Ramos (cell line): ENCODE measurements around the gene HES6.
"Not testable (repeated sequence)": the region's sequence is repeated elsewhere in the genome, so short reads cannot be mapped to it uniquely, and the experiment has no call there.

Experiments used
- in situ Hi-C: fragments of 300-500 bp; cut with MboI; formaldehyde crosslinking; loops from one replicate; pipeline ENCODE4 v1.14.3; 2022; ENCODE audit warnings: low sequenced_read_pairs; ENCODE audit not compliant: unreplicated experiment

The HES6 gene

GRCh38 chr2:238274152-238274865 is 34.5 kb upstream of the HES6 start:
- in situ Hi-C loops = no loop called here

DNA sequence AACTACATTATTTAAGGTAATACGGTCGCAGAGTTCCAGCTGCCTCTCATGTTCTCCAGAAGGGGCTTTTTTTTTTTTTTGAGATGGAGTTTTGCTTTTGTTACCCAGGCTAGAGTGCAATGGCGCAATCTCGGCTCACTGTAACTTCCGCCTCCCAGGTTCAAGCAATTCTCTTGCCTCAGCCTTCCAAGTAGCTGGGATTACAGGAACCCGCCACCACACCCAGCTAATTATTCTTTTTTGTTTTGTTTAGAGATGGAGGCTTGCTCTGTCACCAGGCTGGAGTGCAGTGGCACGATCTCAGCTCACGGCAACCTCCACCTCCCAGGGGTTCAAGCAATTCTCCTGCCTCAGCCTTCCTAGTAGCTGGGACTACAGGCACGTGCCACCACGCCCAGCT is 33.6 kb upstream of the HES6 start:
- in situ Hi-C loops = not testable (repeated sequence)

DNA sequence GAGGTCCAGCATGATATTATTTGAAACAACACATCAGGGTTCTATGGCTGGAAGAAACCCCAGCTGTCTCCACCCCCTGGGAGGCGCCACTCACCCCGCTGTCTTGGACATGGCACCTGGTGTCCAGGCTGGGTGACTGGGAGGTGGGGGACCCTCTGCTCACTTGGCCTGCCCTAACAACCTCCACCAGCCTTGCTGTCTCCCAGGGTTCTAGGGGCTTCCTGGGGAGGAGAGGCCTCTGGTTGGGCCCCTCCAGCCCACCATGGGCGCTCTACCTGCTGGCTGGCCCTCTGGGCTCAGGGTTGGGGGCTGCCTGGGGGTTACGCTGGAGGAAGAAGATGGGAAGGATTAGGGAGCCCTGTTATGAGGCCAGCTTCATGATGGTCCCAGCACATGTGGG is 32.3 kb upstream of the HES6 start:
- in situ Hi-C loops = no loop called here

GRCh38 chr2:238271686-238272085 is 31.8 kb upstream of the HES6 start:
- in situ Hi-C loops = not testable (repeated sequence)

- in situ Hi-C loops = no loop called here
Observed at GRCh38 chr2:238271061-238271554, 31.3 kb upstream of the HES6 start.

- in situ Hi-C loops = no loop called here
Observed at GRCh38 chr2:238270606-238271005, 30.8 kb upstream of the HES6 start.

DNA sequence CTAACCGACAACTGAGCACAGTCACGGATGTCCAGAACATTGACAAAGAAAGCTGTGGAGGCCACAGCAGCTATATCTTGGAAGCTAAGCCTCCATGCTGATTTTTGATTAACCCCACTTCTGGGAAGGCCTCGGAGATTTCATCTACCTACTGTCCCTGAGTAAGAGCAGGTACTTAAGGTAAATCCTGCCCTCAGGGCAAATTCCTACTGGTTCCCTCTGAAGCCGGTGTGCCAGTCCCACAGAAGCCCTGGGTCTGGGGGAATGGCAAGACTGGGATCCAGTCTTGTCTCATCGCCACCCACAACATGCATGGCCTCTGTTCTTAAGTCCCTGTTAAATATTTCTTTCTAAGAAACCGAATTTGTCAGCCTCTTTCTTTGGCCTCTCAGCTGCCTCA is 29.9 kb upstream of the HES6 start:
- in situ Hi-C loops = no loop called here

DNA sequence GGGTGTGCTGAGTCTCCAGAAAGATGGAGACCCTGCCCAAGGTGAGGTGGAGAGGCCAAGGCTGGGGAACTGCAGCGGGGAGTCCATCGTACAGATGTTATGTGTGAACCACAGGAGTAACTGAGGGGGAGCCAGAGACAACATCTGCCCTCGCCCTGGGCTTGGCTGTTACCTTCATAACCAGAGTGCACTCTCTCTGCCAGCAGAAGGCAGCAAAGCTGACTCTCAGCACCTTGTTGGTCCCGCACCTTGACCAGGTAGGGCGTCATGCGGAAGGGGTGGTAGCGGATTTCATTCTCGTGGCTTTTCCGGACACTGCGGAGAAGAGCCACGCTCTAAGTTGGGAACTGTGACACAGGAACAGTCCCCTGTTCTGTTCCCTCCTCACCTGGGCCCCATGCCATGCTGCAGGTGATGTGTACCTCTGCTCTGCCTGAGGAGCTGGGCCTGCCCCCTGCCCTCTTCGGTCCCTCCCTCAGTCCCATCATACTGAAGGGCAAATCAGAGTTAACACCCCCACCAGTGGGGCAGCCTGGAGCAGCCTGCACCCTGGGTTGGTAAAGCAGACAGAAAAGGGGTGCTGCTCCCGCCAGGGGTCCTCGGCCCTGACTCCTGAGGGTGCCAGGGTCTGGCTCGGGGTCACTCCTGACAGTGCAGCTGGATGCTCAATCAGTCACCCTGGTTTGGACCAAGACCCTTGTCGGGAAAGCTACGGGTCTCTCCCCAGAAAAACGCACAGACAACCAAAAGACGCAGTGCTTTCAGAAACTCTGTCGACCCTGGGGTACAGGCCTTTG is 28.2 kb upstream of the HES6 start:
- in situ Hi-C loops = no loop called here

- in situ Hi-C loops = no loop called here
Observed at GRCh38 chr2:238267341-238267710, 27.5 kb upstream of the HES6 start.

DNA sequence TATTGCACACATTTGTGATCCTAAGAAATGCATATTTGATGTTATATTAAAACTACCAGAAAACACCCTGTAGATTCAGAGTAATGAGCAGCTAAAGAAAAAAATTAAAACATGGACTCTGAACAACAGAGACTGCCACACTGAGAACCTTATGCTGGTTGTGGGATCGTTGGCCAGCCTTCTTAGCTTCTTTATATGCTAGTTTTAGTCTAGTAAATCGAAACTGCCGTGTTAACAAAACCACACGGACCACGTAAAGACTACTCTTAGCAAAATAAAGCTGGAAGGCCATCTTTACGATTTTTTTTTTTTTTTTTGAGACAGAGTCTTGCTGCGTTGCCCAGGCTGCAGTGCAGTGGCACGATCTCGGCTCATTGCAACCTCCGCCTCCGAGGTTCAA is 25.8 kb upstream of the HES6 start:
- in situ Hi-C loops = no loop called here

DNA sequence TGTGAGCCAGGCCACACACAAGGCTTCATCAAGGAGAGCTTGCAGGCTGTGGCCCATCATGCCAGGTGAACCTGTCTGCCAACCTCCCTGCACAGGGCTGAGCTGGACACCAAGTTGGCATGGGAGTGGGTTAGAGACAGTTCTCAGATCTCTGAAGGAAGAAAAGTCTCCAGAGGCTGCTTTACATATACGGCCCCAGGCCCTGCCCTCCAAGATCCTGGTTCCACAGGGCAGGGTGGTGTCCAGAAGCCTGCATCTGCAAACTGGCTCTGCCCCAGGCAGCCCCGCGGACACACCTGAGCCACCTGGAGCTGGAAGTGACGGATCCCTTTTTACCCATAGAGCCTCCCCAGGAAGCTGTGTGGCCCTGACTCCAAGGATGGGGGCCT is 24.2 kb upstream of the HES6 start:
- in situ Hi-C loops = no loop called here

DNA sequence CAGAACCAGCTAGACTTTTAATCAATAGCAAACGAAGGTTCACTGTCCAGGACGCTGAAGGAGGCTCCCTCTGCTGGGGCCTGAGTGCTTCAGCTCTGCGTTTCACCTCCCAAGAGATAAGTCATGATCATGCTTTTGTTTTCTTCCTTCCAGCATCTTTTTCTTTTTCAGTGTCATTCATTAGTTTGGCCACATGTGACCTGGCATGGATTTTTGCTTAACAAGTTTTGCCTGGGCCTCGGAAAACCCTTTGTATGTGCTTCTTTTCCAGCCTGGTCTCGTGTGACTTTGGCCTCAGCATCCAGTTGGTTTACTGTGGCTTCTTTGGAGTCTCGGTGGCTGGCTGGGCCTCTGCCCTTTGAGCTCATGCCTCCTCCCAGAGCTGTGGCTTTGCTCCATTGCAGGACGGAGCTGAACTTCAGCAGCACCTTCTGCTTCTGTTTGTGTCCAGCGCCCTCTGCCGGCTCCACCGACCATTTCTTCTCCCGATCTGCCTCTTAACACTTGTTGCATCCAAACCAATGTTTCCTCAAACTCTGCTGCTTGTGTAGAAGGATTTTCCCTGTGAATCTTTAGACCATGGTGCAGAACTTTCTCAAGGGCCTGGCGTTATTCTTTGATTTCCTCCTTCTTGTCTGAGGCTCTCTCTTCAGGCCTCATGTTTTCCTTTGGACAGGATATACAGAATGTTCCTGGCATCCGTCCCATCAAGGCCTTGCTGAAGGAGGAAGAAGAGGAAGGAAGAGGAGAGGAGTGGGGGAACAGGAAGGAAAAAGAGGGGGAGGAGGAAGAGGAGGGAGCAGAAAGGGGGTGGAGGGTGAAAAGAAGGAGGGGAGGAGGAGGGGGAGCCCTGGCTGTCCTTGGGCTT is 23.6 kb upstream of the HES6 start:
- in situ Hi-C loops = no loop called here

- in situ Hi-C loops = no loop called here
Observed at GRCh38 chr2:238262496-238263122, 22.8 kb upstream of the HES6 start.

DNA sequence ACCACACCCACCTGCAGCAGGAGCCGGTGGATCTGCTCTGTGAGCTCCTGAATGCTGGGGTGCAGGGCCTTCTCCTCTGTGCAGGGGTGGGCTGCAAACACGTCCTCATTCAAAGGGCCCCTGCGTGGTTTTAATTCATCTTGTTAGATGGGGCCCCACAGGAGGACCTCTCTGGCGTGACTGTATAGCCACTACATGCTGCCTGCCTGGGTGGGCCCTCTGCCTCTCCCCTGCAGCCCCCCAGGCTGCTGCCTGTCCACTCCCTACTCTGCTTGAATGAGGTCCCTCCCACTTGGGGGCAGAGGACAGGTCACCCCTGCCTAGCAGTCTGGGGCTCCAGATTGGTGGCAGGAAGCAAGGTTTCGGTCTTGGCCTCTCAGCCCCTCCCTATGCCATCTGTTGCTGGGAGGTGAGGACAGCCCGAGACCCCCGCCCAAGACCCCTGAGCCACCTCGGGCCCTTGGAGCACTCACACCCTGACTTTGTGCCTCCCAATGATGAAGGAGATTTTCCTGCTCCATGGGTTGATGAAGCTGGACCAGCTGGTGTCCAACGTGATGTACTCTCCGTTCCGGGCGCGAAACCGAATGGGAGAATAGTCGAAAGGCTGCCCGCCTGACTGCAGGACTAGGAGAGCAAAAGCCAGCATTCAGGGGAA is 22.0 kb upstream of the HES6 start:
- in situ Hi-C loops = no loop called here

DNA sequence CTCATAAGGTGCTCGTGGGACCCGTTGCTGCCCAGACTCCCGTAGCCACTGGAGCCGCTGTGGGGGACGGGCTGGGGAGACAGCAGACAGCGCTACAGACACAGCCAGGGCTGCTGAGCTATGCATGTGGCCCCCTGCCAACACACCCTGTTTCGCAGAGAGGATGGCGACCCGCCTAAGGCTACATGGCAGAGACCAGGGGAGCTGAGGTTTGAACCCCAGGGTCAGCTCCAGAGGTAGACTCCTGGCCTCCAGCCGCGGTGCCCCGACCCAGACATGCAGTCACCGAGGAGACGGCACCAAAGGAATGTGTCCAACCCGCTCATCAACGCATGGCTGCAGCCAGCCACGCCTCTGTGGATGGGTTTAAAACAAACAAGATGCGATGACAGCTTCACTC is 21.0 kb upstream of the HES6 start:
- in situ Hi-C loops = no loop called here

DNA sequence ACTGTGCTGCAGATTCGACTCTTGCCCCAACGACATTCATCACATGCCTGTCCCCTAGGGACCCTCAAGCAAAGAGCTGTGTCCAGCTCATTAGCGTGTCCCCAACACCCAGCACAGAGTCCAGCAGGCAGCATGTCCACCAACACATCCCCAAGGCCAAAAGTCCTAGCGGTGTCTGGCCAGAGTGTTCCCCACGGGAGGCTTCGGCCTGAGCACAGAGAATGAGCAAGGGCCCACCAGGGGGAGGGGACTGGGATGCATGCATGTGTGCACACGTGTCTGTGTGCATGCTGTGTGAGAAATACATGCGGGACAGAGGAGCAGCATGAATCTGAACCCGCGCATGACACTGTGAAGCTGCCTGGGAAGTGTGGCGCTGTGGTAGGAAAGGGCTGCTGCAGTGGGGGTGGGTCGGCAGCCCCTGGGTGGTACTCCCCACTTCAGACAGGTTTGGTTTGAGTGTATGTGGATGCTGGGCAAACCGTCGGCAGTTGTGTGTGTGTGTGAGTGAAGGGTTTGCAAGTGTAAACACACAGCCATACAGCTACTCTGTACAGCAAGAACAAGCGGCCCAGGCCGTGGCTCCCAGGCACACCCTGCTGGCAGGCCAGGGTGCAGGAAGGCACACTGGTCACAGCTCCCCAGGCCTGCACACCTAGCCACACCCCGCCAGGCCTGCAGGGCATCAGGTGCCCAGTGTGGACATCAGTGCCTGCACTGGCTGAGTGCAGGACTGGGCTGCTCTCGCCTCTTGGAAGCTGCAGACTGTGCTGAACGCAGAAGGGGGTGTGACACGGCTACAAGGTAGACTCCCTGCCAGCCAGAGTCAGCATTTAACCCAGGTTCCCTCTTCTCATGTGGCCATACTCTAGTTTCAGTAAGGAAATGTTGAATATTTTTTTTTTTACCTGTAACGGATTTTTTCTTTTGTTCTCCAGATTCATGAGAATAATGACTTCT is 19.5 kb upstream of the HES6 start:
- in situ Hi-C loops = no loop called here

GRCh38 chr2:238257786-238258700 is 18.2 kb upstream of the HES6 start:
- in situ Hi-C loops = no loop called here

- in situ Hi-C loops = no loop called here
Observed at GRCh38 chr2:238256594-238257104, 16.8 kb upstream of the HES6 start.
